GM12874 (cell line): ENCODE results near the gene BID.

Source experiments
- TF ChIP-seq, protein P1 (sequence below): IDR thresholded peaks from 2 replicates; pipeline ENCODE4 v1.5.1; 2011; ENCODE audit warnings: low read depth, mild to moderate bottlenecking, control low read depth, low read length, moderate library complexity; ENCODE audit not compliant: insufficient read depth

Gene BID

DNA sequence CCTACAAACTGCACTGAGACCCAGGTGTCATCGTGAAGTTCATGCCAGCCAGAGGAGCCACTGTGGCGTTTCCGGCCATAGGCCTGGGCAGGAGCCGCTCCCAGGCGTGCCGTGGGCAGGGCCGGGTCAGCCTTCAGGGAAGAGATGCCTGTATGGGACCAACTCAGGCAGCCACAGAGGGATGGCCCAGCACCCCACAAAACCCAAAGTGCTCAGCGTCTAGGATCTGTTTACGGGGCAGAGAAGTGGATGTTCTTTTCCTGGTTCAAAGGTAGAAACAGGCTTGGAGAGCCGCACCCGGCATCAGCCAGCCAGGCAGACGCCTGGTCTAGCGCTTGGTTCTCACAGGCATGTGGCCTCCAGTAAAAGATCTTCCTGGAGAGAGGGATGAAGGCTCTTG lies 8.4 kb upstream of the BID start:
- TF ChIP-seq, protein P1, sequence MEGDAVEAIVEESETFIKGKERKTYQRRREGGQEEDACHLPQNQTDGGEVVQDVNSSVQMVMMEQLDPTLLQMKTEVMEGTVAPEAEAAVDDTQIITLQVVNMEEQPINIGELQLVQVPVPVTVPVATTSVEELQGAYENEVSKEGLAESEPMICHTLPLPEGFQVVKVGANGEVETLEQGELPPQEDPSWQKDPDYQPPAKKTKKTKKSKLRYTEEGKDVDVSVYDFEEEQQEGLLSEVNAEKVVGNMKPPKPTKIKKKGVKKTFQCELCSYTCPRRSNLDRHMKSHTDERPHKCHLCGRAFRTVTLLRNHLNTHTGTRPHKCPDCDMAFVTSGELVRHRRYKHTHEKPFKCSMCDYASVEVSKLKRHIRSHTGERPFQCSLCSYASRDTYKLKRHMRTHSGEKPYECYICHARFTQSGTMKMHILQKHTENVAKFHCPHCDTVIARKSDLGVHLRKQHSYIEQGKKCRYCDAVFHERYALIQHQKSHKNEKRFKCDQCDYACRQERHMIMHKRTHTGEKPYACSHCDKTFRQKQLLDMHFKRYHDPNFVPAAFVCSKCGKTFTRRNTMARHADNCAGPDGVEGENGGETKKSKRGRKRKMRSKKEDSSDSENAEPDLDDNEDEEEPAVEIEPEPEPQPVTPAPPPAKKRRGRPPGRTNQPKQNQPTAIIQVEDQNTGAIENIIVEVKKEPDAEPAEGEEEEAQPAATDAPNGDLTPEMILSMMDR: no peak

DNA sequence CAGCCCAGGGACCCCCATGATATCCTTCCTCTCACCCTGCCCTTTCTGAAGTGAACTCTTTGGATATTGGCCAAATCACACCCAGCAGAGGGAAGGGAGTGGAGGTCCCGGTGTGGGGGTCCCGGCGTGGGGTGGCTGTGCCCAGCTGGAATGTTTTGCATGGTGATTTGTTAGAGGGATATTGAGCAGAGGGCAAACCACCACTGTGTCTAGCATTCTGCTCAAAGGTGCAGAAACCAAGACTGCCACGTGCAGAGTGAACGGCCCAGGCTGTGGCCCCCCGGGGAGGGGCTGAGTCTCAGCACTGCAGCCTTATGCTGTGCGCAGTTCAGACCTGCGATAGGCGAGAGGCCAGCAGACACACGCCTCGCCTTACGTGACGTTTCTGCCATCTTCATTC lies 7.9 kb upstream of the BID start:
- TF ChIP-seq, protein P1: no peak

DNA sequence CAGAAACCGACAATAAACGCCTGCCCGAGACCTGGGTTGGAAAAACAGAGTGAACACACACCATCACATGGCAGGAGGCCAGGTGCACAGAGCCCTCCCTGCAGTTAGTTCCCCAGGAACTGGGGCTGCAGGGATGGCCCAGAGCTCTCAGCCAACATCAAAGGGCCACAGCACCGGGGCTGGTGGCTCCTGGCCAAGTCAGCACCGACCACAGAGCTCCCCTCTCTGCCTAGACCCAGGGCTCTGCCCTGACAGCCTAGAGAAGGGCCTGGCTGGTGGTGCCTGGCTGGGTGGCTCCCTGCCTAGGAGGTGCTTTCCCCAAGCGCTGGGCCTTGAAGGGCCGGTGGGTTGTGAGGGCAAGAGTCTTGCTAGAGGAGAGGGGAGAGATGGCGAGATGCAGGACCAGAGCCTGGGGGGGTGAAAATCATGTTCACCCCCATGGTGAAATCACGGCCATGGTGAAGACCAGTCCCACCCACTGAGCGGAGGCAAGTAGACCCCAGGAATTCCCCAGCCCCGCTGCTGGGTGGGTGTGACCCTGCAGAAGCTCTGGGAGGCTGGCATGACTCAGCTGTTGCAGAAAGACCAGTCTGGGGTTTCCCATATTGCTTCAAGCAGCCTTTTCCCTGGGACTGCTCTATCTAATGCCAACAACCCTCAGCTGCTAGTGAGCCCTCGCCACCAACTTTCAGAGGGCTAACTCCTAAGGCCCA lies 7.2 kb upstream of the BID start:
- TF ChIP-seq, protein P1: no peak

DNA sequence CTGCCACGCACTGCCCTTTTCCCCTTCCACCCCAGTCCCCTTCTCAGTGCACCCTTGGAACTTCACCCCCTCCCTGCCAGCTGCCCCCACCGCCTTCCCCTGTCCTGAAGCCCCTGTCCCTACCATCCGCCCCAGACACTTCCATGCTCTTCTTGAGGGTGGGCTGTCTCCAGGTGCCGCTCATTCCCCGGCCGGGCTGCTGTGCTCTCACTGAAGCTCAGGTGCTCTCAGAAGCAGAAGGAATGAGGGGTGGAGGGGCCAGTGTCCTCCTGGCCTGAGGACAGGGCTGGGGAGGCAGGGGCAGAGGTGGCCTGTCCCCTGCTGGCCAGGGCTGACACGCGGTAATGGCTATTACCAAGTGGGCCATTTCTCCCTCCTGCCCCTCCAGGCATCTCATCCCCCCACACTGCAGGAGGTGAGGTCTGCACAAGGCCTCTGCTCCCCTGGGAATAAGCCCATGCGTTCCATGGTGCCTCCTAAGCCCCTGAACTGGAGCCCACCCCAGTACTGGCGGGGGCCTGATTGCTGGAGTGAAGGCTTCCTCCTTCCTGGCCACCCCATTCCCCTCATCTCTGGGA lies 6.6 kb upstream of the BID start:
- TF ChIP-seq, protein P1: 0 out of 2 replicates have a peak, but pooled peaks have one; percentile 8

DNA sequence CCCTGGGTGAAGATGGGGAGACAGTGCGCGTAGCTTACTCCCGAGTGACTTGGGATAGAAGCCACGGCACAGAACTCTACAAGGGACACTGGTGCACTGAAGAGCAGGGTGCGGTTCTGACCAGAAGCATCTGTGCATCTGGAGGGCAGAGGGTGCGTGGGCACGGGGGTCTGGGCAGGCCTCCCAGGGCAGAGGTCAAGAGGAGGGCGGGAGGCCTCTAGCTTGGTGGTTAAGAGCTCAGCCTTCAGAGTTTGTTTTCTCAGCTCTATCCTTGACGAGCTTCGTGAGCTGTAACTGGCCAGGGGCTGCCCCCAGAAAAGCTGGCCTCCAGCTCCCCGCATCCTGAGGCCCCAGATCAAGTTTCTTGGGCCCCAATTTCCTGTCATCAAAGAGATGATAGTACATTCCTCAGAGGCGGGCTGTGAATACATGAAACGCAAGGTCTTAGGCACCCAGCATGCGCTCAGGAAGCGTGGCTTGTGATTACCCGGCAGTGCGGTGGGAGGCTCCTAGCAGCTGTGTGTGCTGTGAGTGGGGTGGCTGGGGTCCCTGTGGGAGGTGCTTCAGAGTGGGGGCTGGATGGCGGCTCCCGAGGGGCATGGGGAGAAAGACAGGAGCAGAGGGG lies 6.0 kb upstream of the BID start:
- TF ChIP-seq, protein P1: no peak

DNA sequence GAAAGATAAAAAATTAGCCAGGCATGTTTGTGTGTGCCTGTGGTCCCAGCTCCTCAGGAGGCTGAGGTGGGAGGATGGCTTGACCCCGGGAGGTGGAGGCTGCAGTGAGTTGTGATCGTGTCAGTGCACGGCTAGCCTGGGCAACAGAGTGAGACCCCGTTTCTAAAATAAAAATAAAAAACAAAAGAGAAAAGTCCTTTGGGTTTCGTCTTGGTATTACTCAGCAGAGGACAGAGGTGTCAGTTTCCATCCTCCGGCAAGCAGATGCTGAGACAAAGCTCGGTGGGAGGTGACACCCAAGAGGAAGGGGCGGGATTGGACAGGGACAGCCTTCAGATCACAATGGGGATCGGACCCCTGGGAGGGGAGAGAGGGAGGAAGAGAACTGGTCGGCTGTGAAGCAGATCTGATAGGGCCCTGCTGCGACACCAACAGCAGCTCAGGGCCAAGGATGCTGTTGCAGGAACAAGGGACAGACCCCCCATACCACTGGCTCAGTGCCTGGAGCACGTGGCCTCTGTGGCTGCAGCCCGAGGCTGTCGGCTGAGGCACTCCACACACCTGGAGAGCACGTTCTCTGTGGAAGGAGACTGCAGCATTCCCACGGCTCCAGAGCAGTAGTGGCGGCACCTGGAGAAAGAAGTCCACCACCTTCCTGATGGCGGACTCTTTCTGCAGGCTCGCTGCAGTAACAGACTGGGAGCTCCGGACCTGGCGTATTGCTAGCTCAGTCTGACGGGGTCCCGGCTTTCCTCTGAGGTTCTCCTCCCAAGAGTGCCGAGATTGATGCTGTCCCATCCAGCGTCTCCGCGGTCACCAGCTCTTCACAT lies 5.2 kb upstream of the BID start:
- TF ChIP-seq, protein P1: no peak
